Measurements from ENCODE around the gene NETO2. TPM values are rescaled to one million over a fixed set of nuclear protein-coding genes. Genes with fewer than 3 reads are reported as not detected.

The NETO2 gene
- total and polyA plus RNA-seq, 7 donors = 1.6 to 30.5 (median 3.9) TPM

GRCh38 chr16:47067203-47067602 lies 76.5 kb downstream of the NETO2 start:
- no peak for DNase-seq
- no peak for ATAC-seq
- WGBS, 3 donors = 80 to 92% (median 88%) methylated on average over 5 of the region's 5 CpGs
- intact Hi-C loops (cut with DNase I) = no loop called here
- Histone ChIP-seq H3K27me3 (ENCODE audit: insufficient read depth in 3 of 3, low read length in 2 of 3) (no peaks in the 10 kb centered on the region), H3K4me1 (no peaks in the 10 kb centered on the region), H3K4me3 (no peak overlapping the region), H3K36me3 (ENCODE audit: insufficient read depth in 1 of 2, low read depth in 1 of 2) (no peaks in the 10 kb centered on the region), H3K9me3 (no peaks in the 10 kb centered on the region), H3K27ac (no peak overlapping the region)
- no peak for TF ChIP-seq CTCF (IDR thresholded peaks at IDR 0.05)

GRCh38 chr16:47065766-47066688 lies 77.7 kb downstream of the NETO2 start:
- Histone ChIP-seq H3K27ac (no peak overlapping the region), H3K9me3 (no peaks in the 10 kb centered on the region), H3K4me3 (no peak overlapping the region), H3K27me3 (ENCODE audit: insufficient read depth in 3 of 3, low read length in 2 of 3) (no peaks in the 10 kb centered on the region), H3K36me3 (ENCODE audit: insufficient read depth in 1 of 2, low read depth in 1 of 2) (no peaks in the 10 kb centered on the region), H3K4me1 (no peaks in the 10 kb centered on the region)
- intact Hi-C loops (cut with DNase I) = no loop called here
- 43 to 55% (median 51%) methylated on average over 12 to 13 of the region's 13 CpGs for WGBS, 3 donors
- no peak for ATAC-seq
- TF ChIP-seq CTCF (IDR thresholded peaks at IDR 0.05) = no peak
- DNase-seq = no peak

GRCh38 chr16:47064775-47065174 lies 79.0 kb downstream of the NETO2 start:
- Histone ChIP-seq H3K9me3 (no peaks in the 10 kb centered on the region), H3K27me3 (ENCODE audit: insufficient read depth in 3 of 3, low read length in 2 of 3) (no peaks in the 10 kb centered on the region), H3K4me3 (no peak overlapping the region), H3K27ac (no peak overlapping the region), H3K4me1 (no peaks in the 10 kb centered on the region), H3K36me3 (ENCODE audit: insufficient read depth in 1 of 2, low read depth in 1 of 2) (no peaks in the 10 kb centered on the region)
- intact Hi-C loops (cut with DNase I) = no loop called here
- ATAC-seq (no peak), DNase-seq (no peak)
- TF ChIP-seq CTCF (IDR thresholded peaks at IDR 0.05) = no peak
- WGBS, 3 donors = 57 to 70% (median 57%) methylated on average over 4 of the region's 4 CpGs

GRCh38 chr16:47063011-47063724 lies 80.6 kb downstream of the NETO2 start:
- H3K4me1 ChIP-seq = no peaks in the 10 kb centered on the region
- H3K4me3 ChIP-seq = no peak overlapping the region
- H3K36me3 ChIP-seq (ENCODE audit: insufficient read depth in 1 of 2, low read depth in 1 of 2) = no peaks in the 10 kb centered on the region
- H3K27ac ChIP-seq = no peak overlapping the region
- peaks cover 0 to 11% (median 2%) of the 10 kb centered on the region in 3 donors for H3K27me3 ChIP-seq (ENCODE audit: insufficient read depth in 3 of 3, low read length in 2 of 3)
- DNase-seq (no peak), ATAC-seq (no peak)
- intact Hi-C loops (cut with DNase I) = no loop called here
- TF ChIP-seq CTCF (IDR thresholded peaks at IDR 0.05) = no peak
- no peaks in the 10 kb centered on the region for H3K9me3 ChIP-seq
- 94 to 95% (median 94%) methylated on average over 7 of the region's 7 CpGs for WGBS, 3 donors
